GM19099 (cell line): Measurements from ENCODE around the gene ST8SIA2.

ENCODE experiments used
- POLR2A ChIP-seq: IDR thresholded peaks from 3 replicates; pipeline ENCODE4 v1.6.1; 2011; ENCODE audit warnings: low read depth; ENCODE audit not compliant: insufficient read length; ENCODE audit errors: extremely low read depth

ST8SIA2 gene, protein sequence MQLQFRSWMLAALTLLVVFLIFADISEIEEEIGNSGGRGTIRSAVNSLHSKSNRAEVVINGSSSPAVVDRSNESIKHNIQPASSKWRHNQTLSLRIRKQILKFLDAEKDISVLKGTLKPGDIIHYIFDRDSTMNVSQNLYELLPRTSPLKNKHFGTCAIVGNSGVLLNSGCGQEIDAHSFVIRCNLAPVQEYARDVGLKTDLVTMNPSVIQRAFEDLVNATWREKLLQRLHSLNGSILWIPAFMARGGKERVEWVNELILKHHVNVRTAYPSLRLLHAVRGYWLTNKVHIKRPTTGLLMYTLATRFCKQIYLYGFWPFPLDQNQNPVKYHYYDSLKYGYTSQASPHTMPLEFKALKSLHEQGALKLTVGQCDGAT

DNA sequence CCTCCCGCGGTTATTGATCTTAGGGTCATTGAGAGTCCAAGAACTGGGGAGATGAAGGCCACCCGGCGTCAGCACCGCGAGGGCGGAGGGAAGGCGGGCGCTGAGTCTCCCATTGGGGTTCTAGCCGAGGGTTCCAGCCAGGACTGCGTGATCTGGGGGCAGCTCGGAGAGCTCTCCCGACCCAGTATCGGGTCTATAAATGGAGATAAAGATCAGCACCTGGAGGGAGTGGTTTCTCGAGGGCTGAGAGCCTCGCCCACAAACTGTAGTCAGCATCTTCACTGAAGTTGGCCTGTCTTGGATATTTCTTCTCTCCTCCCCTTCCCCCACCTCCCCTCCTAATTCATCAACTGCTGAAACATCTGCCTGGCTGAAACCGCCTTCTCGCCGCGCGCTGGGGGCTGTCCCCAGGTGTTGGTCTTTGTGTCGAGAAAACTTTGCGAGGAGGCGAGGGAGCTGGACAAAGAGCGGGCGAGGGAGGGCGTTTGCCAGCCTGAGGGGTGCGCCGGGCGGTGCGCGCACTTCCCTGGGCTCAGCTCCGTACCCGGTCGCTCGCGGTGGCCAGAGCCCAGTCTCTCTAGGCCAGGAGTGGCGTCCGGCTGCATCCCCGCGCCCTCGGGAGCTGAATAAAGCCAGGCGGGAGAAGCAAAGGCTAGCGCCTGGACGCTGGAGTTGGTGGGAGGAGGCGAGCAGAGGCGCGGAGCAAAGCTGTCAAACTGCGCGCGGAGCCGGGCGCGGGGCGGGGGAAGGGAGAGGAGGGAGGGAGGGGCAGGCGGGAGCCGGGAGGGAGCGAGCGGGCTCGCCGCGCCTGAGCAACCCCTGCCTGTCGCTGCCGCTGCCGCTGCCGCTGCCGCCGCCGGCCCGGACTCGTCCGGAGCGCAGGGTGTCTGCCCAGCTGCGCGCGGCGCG is at the start of gene ST8SIA2:
Gene ST8SIA2 (plus strand): TSS at position 811 of the 909 bp plus-strand sequence. CDS start 184 bp downstream, outside the sequence.
- no peak for TF ChIP-seq POLR2A

DNA sequence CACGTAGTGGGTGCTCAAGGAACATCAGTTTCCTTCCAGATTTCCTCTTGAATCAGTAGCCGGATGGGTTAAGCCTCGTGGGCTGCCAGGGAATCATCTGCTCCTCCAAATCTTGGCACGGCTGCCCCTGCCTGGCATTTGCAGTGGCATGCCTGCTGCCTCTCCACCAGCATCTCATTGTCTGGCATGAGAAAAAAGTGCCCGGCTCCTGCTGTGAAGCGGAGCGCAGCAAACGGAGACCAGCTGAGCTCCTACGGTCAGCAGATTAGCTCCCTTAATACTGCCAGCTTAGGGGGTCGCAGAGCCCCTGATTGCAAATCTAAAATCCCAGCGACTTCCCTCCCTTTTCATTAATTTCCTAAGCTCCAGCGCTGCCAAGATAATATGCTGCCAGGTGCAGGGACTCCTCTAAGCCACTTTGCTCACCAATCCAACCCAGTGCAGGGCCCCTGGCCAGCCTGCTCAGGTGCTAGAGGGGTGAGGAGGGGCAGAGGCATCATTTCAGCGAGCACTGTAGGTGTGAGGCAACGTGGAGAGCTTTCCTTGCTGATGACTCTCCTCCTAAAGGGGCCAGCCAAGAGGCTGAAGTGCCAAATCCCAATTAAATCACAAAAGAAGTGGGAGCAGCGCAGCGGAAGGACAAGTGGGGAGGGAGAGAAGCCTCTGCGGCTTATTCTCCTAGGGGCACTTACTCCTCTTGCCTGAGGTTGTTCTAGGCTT is 49.6 kb upstream of the ST8SIA2 start:
- no peak for TF ChIP-seq POLR2A

DNA sequence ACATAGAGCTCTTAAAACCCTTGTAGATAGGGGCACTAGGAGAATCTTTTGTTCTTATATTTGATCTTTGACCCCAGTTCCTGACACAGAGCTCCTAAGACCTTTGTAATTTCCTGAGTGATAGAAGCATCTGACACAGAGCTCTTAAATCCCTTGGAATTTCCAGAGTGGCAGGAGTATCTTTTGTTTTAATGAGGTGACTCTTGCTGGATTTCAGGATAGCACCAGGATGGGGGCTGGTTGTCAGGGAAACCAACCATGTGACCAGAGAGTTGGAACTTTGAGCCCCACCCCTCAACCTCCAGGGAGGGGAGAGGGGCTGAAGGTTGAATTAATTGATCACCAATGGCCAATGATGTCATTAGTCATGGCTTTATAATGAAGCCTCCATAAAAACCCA is 47.6 kb upstream of the ST8SIA2 start:
- no peak for TF ChIP-seq POLR2A

DNA sequence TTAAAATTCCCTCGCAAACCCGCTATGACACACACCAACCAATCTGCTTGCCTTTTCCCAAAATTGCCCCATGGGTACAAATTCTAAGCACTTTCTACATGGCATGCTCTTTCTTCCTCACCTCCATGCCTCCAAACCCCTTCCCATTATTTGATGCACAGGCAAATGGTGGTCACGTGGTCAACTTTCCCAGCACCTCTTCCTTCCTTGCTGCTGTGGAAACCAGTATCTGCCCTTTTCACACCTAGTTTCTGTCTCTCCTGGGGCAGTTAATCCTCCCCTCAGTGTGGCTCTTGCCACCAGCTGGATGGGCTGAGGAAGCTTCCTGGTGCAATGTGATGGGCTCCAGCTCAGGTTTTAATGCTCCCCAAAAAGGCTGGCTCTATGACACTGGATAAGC is 38.4 kb upstream of the ST8SIA2 start:
- TF ChIP-seq POLR2A, result no peak

DNA sequence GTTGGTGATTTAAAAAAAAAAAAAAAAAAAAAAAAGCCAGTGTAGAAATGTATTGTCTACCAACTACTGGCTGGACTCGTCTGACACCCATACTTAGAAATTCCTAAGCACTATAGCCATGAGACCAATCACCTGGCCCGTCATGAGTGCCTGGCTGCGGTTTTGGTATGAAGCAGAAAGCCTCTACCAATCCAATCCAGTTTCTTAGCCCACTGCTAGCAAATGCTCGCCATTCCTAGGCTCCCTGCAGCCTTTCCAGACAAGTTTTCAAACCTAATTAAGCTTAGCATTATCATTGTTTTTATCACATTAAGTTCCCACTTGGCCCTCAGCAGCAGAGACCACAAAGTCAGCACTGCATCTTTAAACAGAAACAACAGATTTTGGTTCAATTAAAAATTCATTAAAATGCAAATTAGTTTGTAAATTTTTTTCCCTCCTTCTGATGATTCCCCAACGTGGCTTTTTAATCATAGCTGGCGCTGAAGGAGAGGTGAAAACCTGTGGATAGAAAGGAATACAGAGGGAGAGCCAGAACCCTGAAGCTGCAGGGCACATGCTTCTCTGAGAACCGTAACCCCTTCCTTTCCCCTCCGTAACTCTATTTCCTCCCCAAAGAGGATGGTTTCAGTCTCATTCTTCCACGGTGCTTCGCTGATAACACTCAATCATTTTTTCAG is 32.2 kb upstream of the ST8SIA2 start:
- no peak for TF ChIP-seq POLR2A

DNA sequence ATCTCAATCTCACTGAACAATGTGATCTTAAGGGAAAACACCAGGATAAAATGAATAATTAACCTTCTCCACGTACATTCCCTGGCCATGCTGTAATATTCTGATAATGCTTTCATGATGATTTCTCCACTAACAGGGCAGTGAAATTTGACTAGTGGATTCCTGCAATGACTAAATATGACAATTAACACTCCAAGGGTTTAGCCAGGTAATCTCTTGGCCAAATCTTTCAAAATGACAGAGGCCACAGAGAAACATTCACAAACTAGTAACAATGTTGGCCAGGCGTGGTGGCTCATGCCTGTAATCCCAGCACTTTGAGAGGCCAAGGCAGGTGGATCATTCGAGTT is 31.7 kb upstream of the ST8SIA2 start:
- TF ChIP-seq POLR2A, result no peak

DNA sequence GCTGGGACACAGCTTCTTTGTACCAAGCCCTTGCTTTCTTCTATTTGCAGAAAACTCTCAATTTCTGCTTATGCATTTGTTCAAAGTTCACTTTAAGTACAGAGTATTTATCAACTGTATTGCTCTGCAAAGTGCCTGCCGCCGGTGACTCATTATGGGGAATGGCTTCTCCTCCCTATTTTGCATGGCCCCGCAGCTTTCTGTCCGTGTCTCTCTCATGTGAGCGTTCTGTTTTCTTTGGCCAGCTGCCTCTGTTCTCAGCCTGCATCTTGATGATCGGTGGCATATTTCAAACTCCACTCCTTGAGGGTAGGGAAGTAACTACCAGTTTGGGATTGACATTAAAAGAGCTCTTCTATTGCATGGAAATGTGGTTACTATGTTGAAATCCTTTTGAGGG is 28.6 kb upstream of the ST8SIA2 start:
- TF ChIP-seq POLR2A, result no peak

DNA sequence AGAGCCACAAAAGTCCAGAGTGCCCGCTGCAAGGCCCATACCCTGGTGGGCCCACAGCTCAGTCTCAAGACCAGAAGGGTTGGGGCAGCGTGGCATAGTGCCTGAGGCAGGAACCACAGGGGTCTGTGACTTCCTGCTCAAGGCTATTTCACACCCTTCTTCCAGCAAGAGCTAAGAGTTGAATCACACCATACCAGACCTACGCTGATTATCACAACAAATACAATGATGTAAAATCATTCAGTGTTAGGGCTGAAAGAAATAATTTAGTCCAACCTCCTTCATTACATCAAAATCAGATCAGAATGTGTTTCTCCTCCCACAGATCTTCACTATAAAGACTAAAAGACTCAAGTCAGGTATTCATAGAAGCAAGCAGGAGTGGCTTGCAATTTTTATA is 27.8 kb upstream of the ST8SIA2 start:
- TF ChIP-seq POLR2A, result no peak

DNA sequence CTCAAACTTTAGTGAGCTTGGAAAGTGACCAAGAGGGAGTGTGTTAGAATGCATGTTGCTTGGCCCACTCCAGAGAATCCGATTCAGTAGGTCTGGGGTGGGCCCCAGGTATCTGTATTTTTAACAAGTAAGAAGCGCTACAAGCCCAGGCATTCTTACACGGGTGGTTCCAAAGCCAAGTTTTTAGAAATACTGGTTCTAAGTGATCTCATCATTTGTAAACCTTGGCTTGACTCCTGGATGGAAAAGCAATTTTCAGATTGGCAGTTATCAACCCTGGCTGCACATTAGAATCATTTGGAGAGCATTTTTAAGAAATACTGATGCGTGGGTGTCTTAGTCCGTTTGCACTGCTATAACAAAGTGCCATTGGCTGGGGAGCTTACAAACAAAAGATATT is 27.3 kb upstream of the ST8SIA2 start:
- no peak for TF ChIP-seq POLR2A

DNA sequence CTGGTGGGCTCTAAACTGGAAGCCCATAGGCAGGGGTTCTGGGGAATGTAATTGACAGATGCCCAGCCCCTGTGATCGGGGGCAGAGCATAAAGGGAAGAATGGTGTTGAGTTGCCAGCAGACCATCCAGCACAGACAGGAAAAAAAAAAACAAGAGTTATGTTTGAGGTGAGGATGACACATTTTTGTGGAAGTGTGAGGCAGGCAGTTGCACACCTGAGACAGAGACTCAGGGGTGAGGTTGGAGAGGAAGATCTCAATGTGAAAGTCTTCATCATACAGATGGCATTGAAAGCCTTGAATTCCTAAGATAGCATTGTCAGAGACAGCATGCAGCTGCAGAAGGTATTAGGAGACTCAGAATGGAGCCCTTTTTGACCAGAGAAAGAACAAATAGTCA is 18.6 kb upstream of the ST8SIA2 start:
- TF ChIP-seq POLR2A, result no peak

DNA sequence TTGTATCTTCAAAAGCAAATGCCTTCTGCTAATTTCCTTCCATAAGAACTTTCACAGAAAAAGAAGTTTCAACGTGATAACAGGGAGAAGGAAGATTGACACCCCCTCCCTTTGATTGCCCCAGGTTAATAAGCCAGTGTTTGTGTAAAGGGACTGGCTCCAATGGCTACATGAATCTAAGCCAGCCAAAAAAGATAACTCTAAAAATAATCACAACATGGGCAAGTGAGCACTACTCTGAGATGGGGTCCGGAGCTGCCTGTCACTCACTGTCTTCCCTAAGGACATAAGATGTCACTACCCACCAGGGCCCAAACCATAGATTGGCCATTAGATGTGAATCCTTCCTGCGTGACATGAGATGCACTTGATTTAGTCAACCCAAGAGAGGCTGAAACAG is 17.6 kb upstream of the ST8SIA2 start:
- no peak for TF ChIP-seq POLR2A

DNA sequence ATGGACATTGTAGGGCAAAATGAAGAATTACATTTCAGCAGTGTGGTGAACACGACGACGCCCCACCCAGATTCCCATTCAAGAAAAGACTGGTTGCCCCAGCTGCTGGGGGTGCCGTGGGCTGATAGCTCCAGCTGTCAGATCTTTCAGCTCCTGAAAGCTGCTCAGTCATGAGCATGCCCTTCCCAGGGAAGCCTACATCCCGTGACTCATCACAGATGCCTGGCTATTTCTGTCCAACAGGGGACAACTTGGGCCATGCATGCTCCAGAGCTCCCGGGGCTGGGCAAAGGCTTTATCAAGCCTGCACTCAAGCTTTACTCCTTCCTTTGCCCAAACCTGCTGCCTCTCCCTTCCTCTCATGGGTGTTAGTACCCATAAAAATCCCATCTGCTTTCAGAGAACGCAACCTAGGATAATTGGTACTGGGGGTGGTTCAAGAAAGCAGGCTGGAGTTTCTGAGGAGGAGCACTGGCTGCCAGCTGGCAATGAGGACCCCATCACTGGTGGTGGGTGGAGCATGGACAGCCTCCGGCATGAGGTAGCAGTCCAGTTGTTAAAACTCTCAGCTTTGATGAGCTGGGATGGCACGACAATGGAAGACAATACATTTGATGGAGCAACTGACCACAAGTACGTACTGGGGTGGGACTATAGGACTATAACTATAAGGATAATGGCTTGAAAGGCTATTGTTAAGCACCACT is 16.4 kb upstream of the ST8SIA2 start:
- TF ChIP-seq POLR2A, result no peak

DNA sequence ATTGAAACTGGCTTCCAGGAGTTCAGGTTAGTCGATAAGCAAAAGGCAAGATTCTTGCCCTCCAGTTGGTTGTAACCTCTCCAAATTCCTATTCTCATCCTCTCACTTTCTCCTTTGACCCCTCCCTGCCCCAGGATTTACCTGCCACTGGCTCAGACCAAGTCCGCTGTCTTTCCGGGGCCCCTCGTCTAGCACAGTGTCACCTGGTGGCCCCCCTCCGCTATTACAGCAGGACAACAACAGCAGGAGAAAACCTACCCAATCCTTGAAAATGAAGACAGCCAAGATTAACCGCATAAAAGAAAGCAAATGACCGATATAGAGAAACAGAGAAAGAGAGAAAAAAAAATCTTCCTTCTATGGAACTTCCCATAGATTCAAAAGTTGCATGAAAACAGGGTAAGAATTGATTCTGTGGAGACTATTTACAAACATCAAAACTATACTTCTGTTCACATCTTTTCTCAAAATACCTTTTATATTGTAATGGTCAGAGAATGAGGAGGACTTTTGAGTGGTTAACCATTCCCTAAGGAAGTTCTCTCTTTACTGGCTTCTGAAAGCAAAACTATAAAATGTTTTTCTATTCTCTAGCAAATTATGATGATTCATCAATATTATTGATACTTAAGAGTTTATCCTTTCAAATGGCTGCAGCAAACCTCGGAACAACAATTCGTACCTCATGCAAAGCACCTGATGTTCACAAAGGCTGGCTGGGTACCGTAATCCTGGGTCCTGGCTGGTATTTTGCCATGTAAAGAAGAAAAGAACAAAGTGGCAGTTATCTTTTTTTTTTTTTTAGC is 10.0 kb upstream of the ST8SIA2 start:
- no peak for TF ChIP-seq POLR2A
